ENCODE results near the gene DIAPH2. TPM values are rescaled to one million over a fixed set of nuclear protein-coding genes. Genes with fewer than 3 reads are reported as not detected.

Gene DIAPH2
- total RNA-seq, 2 donors from 2014 or later: 19.1 to 31.9 TPM

GRCh38 chrX:97389761-97390192 lies 705.1 kb downstream of the DIAPH2 start:
- no peak for DNase-seq
- Histone ChIP-seq H3K9ac (ENCODE audit: low read depth in 2 of 2, low read length in 2 of 2) (no peak overlapping the region), H3K27ac (no peak overlapping the region), H3K4me3 (no peak overlapping the region), H3K36me3 (no peaks in the 10 kb centered on the region), H3K9me3 (no peaks in the 10 kb centered on the region), H3K4me1 (no peaks in the 10 kb centered on the region), H3K27me3 (no peaks in the 10 kb centered on the region)
- intact Hi-C loops (cut with DNase I): no loop called here
- TF ChIP-seq, protein P1, sequence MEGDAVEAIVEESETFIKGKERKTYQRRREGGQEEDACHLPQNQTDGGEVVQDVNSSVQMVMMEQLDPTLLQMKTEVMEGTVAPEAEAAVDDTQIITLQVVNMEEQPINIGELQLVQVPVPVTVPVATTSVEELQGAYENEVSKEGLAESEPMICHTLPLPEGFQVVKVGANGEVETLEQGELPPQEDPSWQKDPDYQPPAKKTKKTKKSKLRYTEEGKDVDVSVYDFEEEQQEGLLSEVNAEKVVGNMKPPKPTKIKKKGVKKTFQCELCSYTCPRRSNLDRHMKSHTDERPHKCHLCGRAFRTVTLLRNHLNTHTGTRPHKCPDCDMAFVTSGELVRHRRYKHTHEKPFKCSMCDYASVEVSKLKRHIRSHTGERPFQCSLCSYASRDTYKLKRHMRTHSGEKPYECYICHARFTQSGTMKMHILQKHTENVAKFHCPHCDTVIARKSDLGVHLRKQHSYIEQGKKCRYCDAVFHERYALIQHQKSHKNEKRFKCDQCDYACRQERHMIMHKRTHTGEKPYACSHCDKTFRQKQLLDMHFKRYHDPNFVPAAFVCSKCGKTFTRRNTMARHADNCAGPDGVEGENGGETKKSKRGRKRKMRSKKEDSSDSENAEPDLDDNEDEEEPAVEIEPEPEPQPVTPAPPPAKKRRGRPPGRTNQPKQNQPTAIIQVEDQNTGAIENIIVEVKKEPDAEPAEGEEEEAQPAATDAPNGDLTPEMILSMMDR (IDR thresholded peaks at IDR 0.05): no peak

DNA sequence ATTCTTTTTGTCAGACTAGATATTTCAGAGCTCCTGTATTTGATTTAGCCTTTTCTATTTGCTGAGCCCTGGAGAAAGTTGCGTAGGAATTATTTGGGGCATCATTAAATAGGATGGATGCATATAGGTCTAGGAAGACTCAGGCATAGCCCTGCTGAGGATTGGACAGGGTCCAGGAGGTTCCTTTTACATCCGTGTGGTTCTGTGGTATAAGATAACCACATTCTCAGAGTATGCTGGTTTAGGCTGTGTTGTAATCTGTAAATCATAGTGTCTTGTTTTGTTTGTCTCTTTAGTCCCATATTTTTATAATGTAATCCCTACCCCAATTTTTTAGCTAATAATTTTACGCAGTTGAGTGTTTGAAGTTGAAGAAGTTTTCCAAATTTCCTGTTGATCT lies 712.7 kb downstream of the DIAPH2 start:
- H3K9me3 ChIP-seq: no peaks in the 10 kb centered on the region
- no peaks in the 10 kb centered on the region for H3K27me3 ChIP-seq
- no peak overlapping the region for H3K4me3 ChIP-seq
- H3K4me1 ChIP-seq: no peaks in the 10 kb centered on the region
- no peak overlapping the region for H3K27ac ChIP-seq
- no peak for DNase-seq
- intact Hi-C loops (cut with DNase I): no loop called here
- TF ChIP-seq, protein P1 (IDR thresholded peaks at IDR 0.05): no peak
- H3K36me3 ChIP-seq: no peaks in the 10 kb centered on the region
- H3K9ac ChIP-seq (ENCODE audit: low read depth in 2 of 2, low read length in 2 of 2): no peak overlapping the region

DNA sequence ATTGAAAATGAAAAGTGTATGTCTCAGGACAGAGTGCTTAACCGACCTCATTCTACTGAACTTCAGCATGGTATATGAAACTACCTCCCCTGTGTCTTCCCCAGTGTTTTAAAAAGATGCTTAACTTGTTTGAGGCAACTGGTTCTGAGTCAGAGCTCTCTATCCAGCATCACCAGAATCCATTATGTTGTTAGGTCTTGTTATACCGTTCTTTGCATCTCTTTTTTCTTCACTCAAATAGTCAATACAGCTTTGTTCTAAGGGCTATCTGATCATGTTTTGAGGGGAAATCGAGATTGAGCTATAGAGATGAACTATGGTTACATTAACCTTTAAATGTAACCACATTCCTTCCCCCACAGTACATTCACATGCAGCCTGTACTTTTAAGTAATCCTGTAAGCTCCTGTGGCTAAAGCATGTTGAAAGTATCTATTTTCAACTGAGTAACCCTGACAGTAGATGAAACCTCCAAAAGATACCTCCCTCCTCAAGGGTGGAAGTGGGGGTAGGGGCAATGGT lies 713.4 kb downstream of the DIAPH2 start:
- H3K9me3 ChIP-seq: no peaks in the 10 kb centered on the region
- no peaks in the 10 kb centered on the region for H3K36me3 ChIP-seq
- TF ChIP-seq, protein P1 (IDR thresholded peaks at IDR 0.05): no peak
- H3K9ac ChIP-seq (ENCODE audit: low read depth in 2 of 2, low read length in 2 of 2): no peak overlapping the region
- no peaks in the 10 kb centered on the region for H3K27me3 ChIP-seq
- intact Hi-C loops (cut with DNase I): no loop called here
- no peak overlapping the region for H3K4me3 ChIP-seq
- no peak overlapping the region for H3K27ac ChIP-seq
- no peaks in the 10 kb centered on the region for H3K4me1 ChIP-seq
- DNase-seq: no peak

- H3K27me3 ChIP-seq: no peaks in the 10 kb centered on the region
- H3K4me1 ChIP-seq: no peaks in the 10 kb centered on the region
- intact Hi-C loops (cut with DNase I): no loop called here
- no peak overlapping the region for H3K27ac ChIP-seq
- H3K36me3 ChIP-seq: no peaks in the 10 kb centered on the region
- no peak for DNase-seq
- TF ChIP-seq, protein P1 (IDR thresholded peaks at IDR 0.05): no peak
- H3K9ac ChIP-seq (ENCODE audit: low read depth in 2 of 2, low read length in 2 of 2): no peak overlapping the region
- H3K9me3 ChIP-seq: no peaks in the 10 kb centered on the region
- H3K4me3 ChIP-seq: no peak overlapping the region
Measured at GRCh38 chrX:97399400-97399799, 714.8 kb downstream of the DIAPH2 start.

- H3K9me3 ChIP-seq: no peaks in the 10 kb centered on the region
- no peak overlapping the region for H3K9ac ChIP-seq (ENCODE audit: low read depth in 2 of 2, low read length in 2 of 2)
- no peak overlapping the region for H3K27ac ChIP-seq
- no peaks in the 10 kb centered on the region for H3K27me3 ChIP-seq
- TF ChIP-seq, protein P1 (IDR thresholded peaks at IDR 0.05): no peak
- intact Hi-C loops (cut with DNase I): no loop called here
- no peaks in the 10 kb centered on the region for H3K4me1 ChIP-seq
- DNase-seq: no peak
- no peak overlapping the region for H3K4me3 ChIP-seq
- H3K36me3 ChIP-seq: no peaks in the 10 kb centered on the region
Measured at GRCh38 chrX:97400492-97400891, 715.9 kb downstream of the DIAPH2 start.
